Spleen (tissue), 11 donors: ENCODE results near the gene GABARAP. TPM values are rescaled to one million over a fixed set of nuclear protein-coding genes. Genes with fewer than 3 reads are reported as not detected.

Experiments used
- DNase-seq: peaks from one replicate; pipeline ENCODE4 v3.0.0-alpha.2; 2020
- H3K27ac ChIP-seq, 8 donors: fragments of 200-600 bp; sonication (generic) in 7 of 8; 1 replicate in 4 of 8; 2 replicates in 4 of 8; pipeline versions ENCODE4 v1.5.0 to v1.8.0; 2016 to 2021; ENCODE audit warnings: inconsistent platforms in 4 of 8, mild to moderate bottlenecking in 4 of 8, moderate library complexity in 1 of 8
- H3K27me3 ChIP-seq, 7 donors: fragments of 200-600 bp; sonication (generic) in 6 of 7; replicated peaks in 1 of 7; 1 replicate in 4 of 7; 2 replicates in 3 of 7; pipeline versions ENCODE4 v1.5.0 to v1.8.0; 2016 to 2021; ENCODE audit warnings: inconsistent platforms in 3 of 7, mild to moderate bottlenecking in 1 of 7
- H3K36me3 ChIP-seq, 6 donors: fragments of 200-600 bp; sonication (generic) in 5 of 6; 1 replicate in 4 of 6; 2 replicates in 2 of 6; pipeline versions ENCODE4 v1.5.0 to v1.8.0; 2016 to 2021; ENCODE audit warnings: inconsistent platforms in 2 of 6
- H3K4me1 ChIP-seq, 6 donors: fragments of 200-600 bp; sonication (generic) in 5 of 6; 1 replicate in 3 of 6; 2 replicates in 3 of 6; pipeline versions ENCODE4 v1.5.0 to v1.8.0; 2016 to 2021; ENCODE audit warnings: inconsistent platforms in 3 of 6
- H3K4me3 ChIP-seq, 8 donors: fragments of 200-600 bp; sonication (generic) in 7 of 8; 1 replicate in 4 of 8; 2 replicates in 4 of 8; pipeline versions ENCODE4 v1.5.0 to v1.8.0; 2016 to 2021; ENCODE audit warnings: inconsistent platforms in 4 of 8, mild to moderate bottlenecking in 4 of 8, moderate library complexity in 2 of 8
- H3K9me3 ChIP-seq, 8 donors: fragments of 200-600 bp; sonication (generic) in 7 of 8; 1 replicate in 4 of 8; 2 replicates in 4 of 8; pipeline versions ENCODE4 v1.5.0 to v1.8.0; 2016 to 2021; ENCODE audit warnings: inconsistent platforms in 4 of 8
- CTCF ChIP-seq, 11 experiments: fragments of 200-600 bp in 7 of 11; fragments of 450-650 bp in 4 of 11; sonication (generic) in 4 of 11; IDR thresholded peaks in 8 of 11; conservative IDR thresholded peaks in 3 of 11; 1 replicate in 7 of 11; 2 replicates in 4 of 11; pipeline versions ENCODE4 v1.4.0 to v1.8.0; 2016 to 2021; ENCODE audit warnings: antibody characterized with exemption in 11 of 11, inconsistent platforms in 4 of 11, mild to moderate bottlenecking in 1 of 11
- POLR2A ChIP-seq, 3 donors: fragments of 450-650 bp; IDR thresholded peaks; one replicate each; pipeline ENCODE4 v1.5.1; 2017; ENCODE audit warnings: antibody characterized with exemption in 3 of 3, mild to moderate bottlenecking in 1 of 3
- POLR2AphosphoS5 ChIP-seq, 3 donors: sonication (generic); formaldehyde crosslinking; IDR thresholded peaks; one replicate each; pipeline ENCODE4 v1.5.1; 2017; ENCODE audit warnings: antibody characterized with exemption in 3 of 3
- WGBS, 5 donors: extraction: QIAGEN DNeasy Blood & Tissue Kit in 3 of 5; methylation state at CpG; one replicate each; pipeline versions ENCODE4 v1.1.5 to v1.1.7; 2013 to 2018; 5-methylcytosine and 5-hydroxymethylcytosine counted together
- intact Hi-C: fragments of 100-400 bp; cut with DNase I; formaldehyde crosslinking; loops from one replicate; pipeline ENCODE4 v1.15.0; 2023; ENCODE audit warnings: low total_unique reads
- polyA plus RNA-seq, 3 donors: library from polyadenylated mRNA; stranded (reverse); fragments of 200-250 nt; gene quantifications; one replicate each; pipeline ENCODE4 v1.2.1, GENCODE V29; 2013
- total RNA-seq, 7 donors: library from RNA; depleted of rRNA in 3 of 7; stranded (reverse); fragments of >200 nt in 3 of 7; fragmentation: NEBNext Ultra II Directional in 4 of 7; extraction: Animal tissue kit (Norgen Biotek cat#: 25700) in 4 of 7; gene quantifications; one replicate each; pipeline versions ENCODE4 v1.1.0 to v1.2.1, GENCODE V29; 2016 to 2021
- donor health status: healthy with polysubstance abuse.
- donor health status: DM: no; HTN: no; CAD: no; lungs with moderate emphysema.
- donor health status: DM: no; HTN: no; CAD: no.
- donor health status: Bipolar disorder and iron deficiency.
- donor health status: healthy.
- donor health status: DM: no; HTN: no; CAD: no.
- donor health status: DM: yes; HTN: yes; CAD: no.

Gene GABARAP
- total and polyA plus RNA-seq, 10 donors = 222 to 855 (median 489) TPM

DNA sequence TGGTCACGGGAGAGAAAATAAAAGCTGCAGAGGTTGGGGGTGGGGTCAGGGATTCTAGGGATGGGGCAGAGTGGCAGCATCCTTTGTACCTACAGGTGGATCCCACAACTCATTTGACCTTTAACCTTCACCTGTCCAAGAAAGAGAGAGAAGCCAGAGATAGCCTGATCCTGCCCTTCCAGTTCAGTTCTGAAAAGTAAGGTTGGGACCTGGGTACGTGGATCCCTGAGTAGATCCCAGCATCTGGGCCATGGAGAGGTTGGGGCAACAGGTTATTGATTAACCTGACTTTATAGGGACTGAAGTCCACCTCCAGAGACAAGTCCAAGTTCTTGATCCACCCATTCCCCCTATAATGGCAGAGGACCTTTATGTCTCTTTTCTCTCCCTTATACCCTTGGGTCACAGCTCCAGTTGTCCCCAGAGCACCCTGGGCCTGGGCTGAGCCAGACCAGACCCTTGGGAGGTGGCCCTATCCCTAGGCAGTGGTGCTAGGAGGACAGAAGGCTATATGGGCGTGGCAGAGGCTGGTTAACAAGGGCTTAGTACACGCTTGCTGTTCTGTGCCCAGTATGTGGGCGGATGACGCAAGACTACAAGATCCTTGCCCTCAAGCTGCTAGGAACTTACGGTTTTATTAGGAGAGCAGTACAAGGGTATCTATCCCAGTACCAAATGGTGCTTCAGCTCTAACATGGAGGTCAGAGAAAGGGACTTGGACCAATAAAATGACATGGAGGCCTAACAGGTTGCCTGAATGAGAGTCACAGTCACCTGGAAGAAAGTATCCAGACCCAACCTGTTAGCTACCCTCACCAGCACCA, 16.7 kb upstream of the GABARAP start:
- TF ChIP-seq CTCF (IDR thresholded peaks at IDR 0.05 in 8 of 11, conservative IDR thresholded peaks at IDR 0.05 in 3 of 11) (no peak), POLR2A (IDR thresholded peaks at IDR 0.05) (no peak), POLR2AphosphoS5 (IDR thresholded peaks at IDR 0.05) (no peak)
- DNase-seq = no peak
- intact Hi-C loops = no loop called here
- H3K27me3 ChIP-seq = peaks cover 3 to 38% (median 22%) of the 10 kb centered on the region in 7 donors
- H3K4me3 ChIP-seq = no peak overlapping the region
- 76 to 91% (median 83%) methylated on average over 7 of the region's 7 CpGs for WGBS, 5 donors
- H3K9me3 ChIP-seq = no peaks in the 10 kb centered on the region
- peaks cover 0 to 62% (median 41%) of the 10 kb centered on the region in 6 donors for H3K36me3 ChIP-seq
- peaks cover 22 to 43% (median 35%) of the 10 kb centered on the region in 6 donors for H3K4me1 ChIP-seq
- no peak overlapping the region for H3K27ac ChIP-seq

GRCh38 chr17:7256766-7257456, 14.7 kb upstream of the GABARAP start:
- DNase-seq = no peak
- no peak overlapping the region for H3K27ac ChIP-seq
- WGBS, 5 donors = 75 to 93% (median 89%) methylated on average over 8 of the region's 8 CpGs
- H3K36me3 ChIP-seq = peaks cover 0 to 68% (median 41%) of the 10 kb centered on the region in 6 donors
- intact Hi-C loops = no loop called here
- TF ChIP-seq POLR2A (IDR thresholded peaks at IDR 0.05) (no peak), CTCF (IDR thresholded peaks at IDR 0.05 in 8 of 11, conservative IDR thresholded peaks at IDR 0.05 in 3 of 11) (no peak), POLR2AphosphoS5 (IDR thresholded peaks at IDR 0.05) (peak in 1 of 3 donors; percentile 32)
- no peaks in the 10 kb centered on the region for H3K9me3 ChIP-seq
- no peak overlapping the region for H3K4me3 ChIP-seq
- peaks cover 17 to 37% (median 27%) of the 10 kb centered on the region in 6 donors for H3K4me1 ChIP-seq
- peaks cover 0 to 17% (median 6%) of the 10 kb centered on the region in 7 donors for H3K27me3 ChIP-seq

DNA sequence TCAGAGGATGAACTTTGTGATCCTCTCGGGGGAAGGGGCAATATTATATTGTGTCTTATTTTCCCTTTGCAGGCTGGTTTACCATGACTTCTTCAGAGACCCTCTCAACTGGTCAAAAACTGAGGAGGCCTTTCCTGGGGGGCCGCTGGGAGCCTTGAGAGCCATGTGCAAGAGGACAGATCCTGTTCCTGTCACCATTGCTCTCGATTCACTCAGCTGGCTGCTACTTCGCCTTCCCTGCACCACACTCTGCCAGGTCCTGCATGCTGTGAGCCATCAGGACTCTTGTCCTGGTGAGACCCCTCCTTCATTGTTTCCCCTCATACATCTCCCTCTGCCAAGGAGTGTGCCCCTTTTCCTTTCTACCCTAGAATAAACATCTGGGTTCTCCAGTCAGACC, 12.3 kb upstream of the GABARAP start:
- intact Hi-C loops = no loop called here
- Histone ChIP-seq H3K27me3 (no peaks in the 10 kb centered on the region), H3K36me3 (peaks cover 0 to 62% (median 39%) of the 10 kb centered on the region in 6 donors), H3K9me3 (no peaks in the 10 kb centered on the region), H3K4me3 (no peak overlapping the region), H3K4me1 (peaks cover 21 to 36% (median 27%) of the 10 kb centered on the region in 6 donors), H3K27ac (no peak overlapping the region)
- TF ChIP-seq POLR2A (IDR thresholded peaks at IDR 0.05) (no peak), POLR2AphosphoS5 (IDR thresholded peaks at IDR 0.05) (no peak), CTCF (IDR thresholded peaks at IDR 0.05 in 8 of 11, conservative IDR thresholded peaks at IDR 0.05 in 3 of 11) (no peak)
- 92 to 97% (median 95%) methylated on average over 4 of the region's 4 CpGs for WGBS, 5 donors
- no peak for DNase-seq

- DNase-seq = no peak
- WGBS, 5 donors = 74 to 88% (median 82%) methylated on average over 5 of the region's 5 CpGs
- intact Hi-C loops = no loop called here
These were observed 10.8 kb upstream of the GABARAP start for GRCh38 chr17:7253082-7253481.

More at GRCh38 chr17:7253082-7253481, 10.8 kb upstream of the GABARAP start:
- Histone ChIP-seq H3K36me3 (peaks cover 0 to 51% (median 34%) of the 10 kb centered on the region in 6 donors), H3K4me1 (peaks cover 30 to 50% (median 41%) of the 10 kb centered on the region in 6 donors), H3K27me3 (no peaks in the 10 kb centered on the region), H3K27ac (peak overlapping the region; percentile 97 to 100 (median 99)), H3K4me3 (peak overlapping the region; percentile 89 to 99 (median 94)), H3K9me3 (no peaks in the 10 kb centered on the region)
- TF ChIP-seq POLR2AphosphoS5 (IDR thresholded peaks at IDR 0.05) (no peak), CTCF (IDR thresholded peaks at IDR 0.05 in 8 of 11, conservative IDR thresholded peaks at IDR 0.05 in 3 of 11) (no peak), POLR2A (IDR thresholded peaks at IDR 0.05) (no peak)
